Bronchial epithelial cell (primary cell): ENCODE data around the gene OFD1. TPM values are rescaled to one million over a fixed set of nuclear protein-coding genes. Genes with fewer than 3 reads are reported as not detected.

Experiments
- DNase-seq: peaks from one replicate; pipeline ENCODE4 v3.0.0-alpha.2; 2010; ENCODE audit warnings: low read depth
- FAIRE-seq: peaks from 2 replicates; lab custom pipeline; 2011; peaks lifted over from hg19 to GRCh38; lab: Jason Lieb, UNC
- H3K27me3 ChIP-seq: 2 replicates; pipeline ENCODE4 v1.5.1; 2011; ENCODE audit warnings: low read length; ENCODE audit not compliant: control insufficient read depth, insufficient read depth
- H3K36me3 ChIP-seq: 2 replicates; pipeline ENCODE4 v1.5.1; 2011; ENCODE audit warnings: low read length; ENCODE audit not compliant: control insufficient read depth, insufficient read depth
- H3K4me3 ChIP-seq: 2 replicates; pipeline ENCODE4 v1.5.1; 2011; ENCODE audit warnings: mild to moderate bottlenecking, low read depth, low read length, control low read depth
- CTCF ChIP-seq: IDR thresholded peaks from 2 replicates; pipeline ENCODE4 v1.5.1; 2011; ENCODE audit warnings: mild to moderate bottlenecking, moderate library complexity, low read length, control low read depth, inconsistent platforms; ENCODE audit not compliant: insufficient read depth, severe bottlenecking
- total RNA-seq: library from RNA; depleted of rRNA; stranded (reverse); fragments of >200 nt; gene quantifications from 2 replicates; pipeline ENCODE4 v1.2.1, GENCODE V29; 2014

The OFD1 gene
- total RNA-seq, 1 donor from 2014 or later: 13.4 TPM

- FAIRE-seq (no peak), DNase-seq (no peak)
- no peak for TF ChIP-seq CTCF
- Histone ChIP-seq H3K4me3 (no peak overlapping the region), H3K36me3 (no peaks in the 10 kb centered on the region), H3K27me3 (no peaks in the 10 kb centered on the region)
These were observed 41.8 kb downstream of the OFD1 start for GRCh38 chrX:13776387-13776786.

GRCh38 chrX:13778916-13779315 is 44.4 kb downstream of the OFD1 start:
- no peak for TF ChIP-seq CTCF
- no peaks in the 10 kb centered on the region for H3K36me3 ChIP-seq
- no peaks in the 10 kb centered on the region for H3K27me3 ChIP-seq
- H3K4me3 ChIP-seq: no peak overlapping the region
- DNase-seq: peak; percentile 30
- FAIRE-seq: no peak

- Histone ChIP-seq H3K4me3 (no peak overlapping the region), H3K27me3 (no peaks in the 10 kb centered on the region), H3K36me3 (no peaks in the 10 kb centered on the region)
- no peak for TF ChIP-seq CTCF
- DNase-seq (no peak), FAIRE-seq (no peak)
These were observed 46.4 kb downstream of the OFD1 start for GRCh38 chrX:13780868-13781427.

- FAIRE-seq: no peak
- H3K27me3 ChIP-seq: no peaks in the 10 kb centered on the region
These were observed 51.5 kb downstream of the OFD1 start for GRCh38 chrX:13786048-13786447.

GRCh38 chrX:13790206-13791131 is 55.9 kb downstream of the OFD1 start:
- no peak for TF ChIP-seq CTCF
- no peak for DNase-seq
- FAIRE-seq: no peak

More at GRCh38 chrX:13786048-13786447, 51.5 kb downstream of the OFD1 start:
- Histone ChIP-seq H3K36me3 (no peaks in the 10 kb centered on the region), H3K4me3 (no peak overlapping the region)
- no peak for TF ChIP-seq CTCF
- no peak for DNase-seq

More at GRCh38 chrX:13790206-13791131, 55.9 kb downstream of the OFD1 start:
- no peaks in the 10 kb centered on the region for H3K36me3 ChIP-seq
- H3K4me3 ChIP-seq: no peak overlapping the region
- no peaks in the 10 kb centered on the region for H3K27me3 ChIP-seq
